ENCODE results near the gene CYP2E1.

- TF ChIP-seq CTCF (IDR thresholded peaks at IDR 0.05) (no peak), POLR2A (IDR thresholded peaks at IDR 0.05) (no peak)
Measured at GRCh38 chr10:133567119-133567518, 40.0 kb downstream of the CYP2E1 start.
